Measurements from ENCODE around the gene ENO3.

Gene ENO3

GRCh38 chr17:4951486-4951885, 567 bp downstream of the ENO3 start:
- FAIRE-seq = no peak

- no peak for FAIRE-seq
Observed at GRCh38 chr17:4953451-4953961, 2.6 kb downstream of the ENO3 start.

GRCh38 chr17:4955091-4955490, 4.2 kb downstream of the ENO3 start:
- FAIRE-seq = no peak

GRCh38 chr17:4956493-4957061, 5.7 kb downstream of the ENO3 start:
- no peak for FAIRE-seq

- no peak for FAIRE-seq
Observed at GRCh38 chr17:4958102-4958501, 7.2 kb downstream of the ENO3 start.

- no peak for FAIRE-seq
Observed at GRCh38 chr17:4959261-4959965, 8.5 kb downstream of the ENO3 start.

- FAIRE-seq = no peak
Observed at GRCh38 chr17:4960279-4960922, 9.5 kb downstream of the ENO3 start.

GRCh38 chr17:4965311-4965986, 14.5 kb downstream of the ENO3 start:
- no peak for FAIRE-seq

- FAIRE-seq = peak; percentile 99
Observed at GRCh38 chr17:4966844-4967538, 16.1 kb downstream of the ENO3 start.

- FAIRE-seq = no peak
Observed at GRCh38 chr17:4967539-4968485, 16.9 kb downstream of the ENO3 start, which contains the start of gene SPAG7. SPAG7 (minus strand) TSS chr17:4967817; CDS start chr17:4967804, 13 bp downstream.

GRCh38 chr17:4968486-4969046, 17.6 kb downstream of the ENO3 start:
- no peak for FAIRE-seq

- FAIRE-seq = no peak
Observed at GRCh38 chr17:4969047-4969550, 18.2 kb downstream of the ENO3 start.

GRCh38 chr17:4969551-4970173, 18.7 kb downstream of the ENO3 start:
- no peak for FAIRE-seq

GRCh38 chr17:4970273-4970672, 19.4 kb downstream of the ENO3 start:
- FAIRE-seq = no peak

GRCh38 chr17:4971826-4972225, 20.9 kb downstream of the ENO3 start:
- no peak for FAIRE-seq

GRCh38 chr17:4972322-4972721, 21.4 kb downstream of the ENO3 start:
- no peak for FAIRE-seq

- no peak for FAIRE-seq
Observed at GRCh38 chr17:4972752-4973151, 21.8 kb downstream of the ENO3 start.

GRCh38 chr17:4973256-4974114, 22.6 kb downstream of the ENO3 start:
- FAIRE-seq = no peak

GRCh38 chr17:4974115-4974670, 23.3 kb downstream of the ENO3 start:
- no peak for FAIRE-seq
